OCI-LY1 (cell line): ENCODE data around the gene ADCY2.

Experiments used
- H2AFZ ChIP-seq: fragments of 200-600 bp; sonication (generic), shearing (Covaris generic); 2 replicates; pipeline ENCODE4 v1.6.0; 2014; ENCODE audit warnings: antibody characterized with exemption, mild to moderate bottlenecking, low read length
- H3F3A ChIP-seq: fragments of 200-600 bp; sonication (generic), shearing (Covaris generic); 2 replicates; pipeline ENCODE4 v1.6.0; 2014; ENCODE audit warnings: mild to moderate bottlenecking, antibody characterized with exemption, low read length, moderate library complexity; ENCODE audit not compliant: insufficient read depth
- H3K27ac ChIP-seq: fragments of 200-600 bp; sonication (generic); 2 replicates; pipeline ENCODE4 v1.5.1; 2014; ENCODE audit warnings: low read length, mixed run types, mild to moderate bottlenecking, low read depth; ENCODE audit not compliant: poor library complexity, severe bottlenecking
- H3K27me3 ChIP-seq: fragments of 200-600 bp; sonication (generic); 2 replicates; pipeline ENCODE4 v1.6.0; 2014; ENCODE audit warnings: antibody characterized with exemption, mild to moderate bottlenecking, low read length, moderate library complexity; ENCODE audit not compliant: insufficient read depth
- H3K36me3 ChIP-seq: fragments of 200-600 bp; sonication (generic); 2 replicates; pipeline ENCODE4 v1.6.1; 2014; ENCODE audit warnings: mild to moderate bottlenecking, antibody characterized with exemption, low read length, moderate library complexity, mixed read lengths; ENCODE audit not compliant: insufficient read depth
- H3K4me1 ChIP-seq: fragments of 200-600 bp; sonication (generic); 2 replicates; pipeline ENCODE4 v1.5.1; 2014; ENCODE audit warnings: mild to moderate bottlenecking, low read length, moderate library complexity; ENCODE audit not compliant: insufficient read depth, severe bottlenecking
- H3K4me2 ChIP-seq: fragments of 200-600 bp; sonication (generic), shearing (Covaris generic); 2 replicates; pipeline ENCODE4 v1.6.1; 2014; ENCODE audit warnings: low read length
- H3K4me3 ChIP-seq: fragments of 200-600 bp; sonication (generic); 2 replicates; pipeline ENCODE4 v1.5.1; 2014; ENCODE audit warnings: low read length, low read depth, mild to moderate bottlenecking, mixed read lengths; ENCODE audit not compliant: poor library complexity, severe bottlenecking
- H3K79me2 ChIP-seq: fragments of 200-600 bp; shearing (Covaris generic); 2 replicates; pipeline ENCODE4 v1.6.1; 2016; ENCODE audit warnings: mixed run types, low read length, mixed read lengths; ENCODE audit not compliant: insufficient read depth
- H3K9ac ChIP-seq: fragments of 200-600 bp; sonication (generic), shearing (Covaris generic); 2 replicates; pipeline ENCODE4 v1.6.1; 2014; ENCODE audit warnings: mild to moderate bottlenecking, low read length, mixed read lengths
- H3K9me2 ChIP-seq: fragments of 200-600 bp; sonication (generic), shearing (Covaris generic); 2 replicates; pipeline ENCODE4 v1.6.1; 2014; ENCODE audit warnings: low read depth, mild to moderate bottlenecking, low read length, mixed read lengths
- H3K9me3 ChIP-seq: fragments of 200-600 bp; shearing (Covaris generic); 2 replicates; pipeline ENCODE4 v1.6.1; 2014; ENCODE audit warnings: low read length, mixed read lengths
- H4K20me1 ChIP-seq: fragments of 200-600 bp; sonication (generic), shearing (Covaris generic); 2 replicates; pipeline ENCODE4 v1.6.0; 2016; ENCODE audit warnings: mild to moderate bottlenecking, low read length; ENCODE audit not compliant: insufficient read depth
- CTCF ChIP-seq: fragments of 200-600 bp; sonication (generic), shearing (Covaris generic); IDR thresholded peaks from 2 replicates; pipeline ENCODE4 v1.5.1; 2017; ENCODE audit warnings: mild to moderate bottlenecking, antibody characterized with exemption, low read length, moderate library complexity, mixed read lengths
- EZH2 ChIP-seq: fragments of 200-600 bp; sonication (generic), shearing (Covaris generic); IDR thresholded peaks from 2 replicates; pipeline ENCODE4 v1.8.0; 2017; ENCODE audit warnings: borderline replicate concordance, mixed run types, mild to moderate bottlenecking, antibody characterized with exemption, low read length, moderate library complexity, mixed read lengths

The ADCY2 gene

DNA sequence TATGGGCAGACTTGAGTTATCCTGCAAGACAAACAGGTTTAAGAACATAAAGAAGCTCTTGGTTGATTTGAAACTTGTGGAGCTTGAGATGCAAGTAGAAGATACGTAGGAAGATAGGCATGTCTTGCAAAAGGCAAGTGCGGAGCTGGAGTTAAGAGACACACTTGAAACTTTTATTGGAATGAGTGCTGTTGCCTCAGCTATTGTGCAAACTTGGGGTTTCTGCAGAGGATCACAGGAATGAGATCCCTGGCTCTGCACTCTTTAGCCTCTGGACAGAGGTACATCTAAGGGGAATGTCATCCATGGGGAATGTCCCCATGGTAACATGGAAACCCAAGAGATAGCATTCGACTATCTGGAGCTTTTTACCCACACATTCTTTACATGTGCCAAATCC is 121.1 kb downstream of the ADCY2 start:
- TF ChIP-seq EZH2 (no peak), CTCF (no peak)
- Histone ChIP-seq H3K4me1 (no peaks in the 10 kb centered on the region), H3K9me3 (no peaks in the 10 kb centered on the region), H3K36me3 (no peaks in the 10 kb centered on the region), H3K9ac (no peak overlapping the region), H4K20me1 (no peaks in the 10 kb centered on the region), H3F3A (no peaks in the 10 kb centered on the region), H3K4me3 (no peak overlapping the region), H3K4me2 (no peak overlapping the region), H3K27ac (no peak overlapping the region), H3K27me3 (no peaks in the 10 kb centered on the region), H3K9me2 (no peaks in the 10 kb centered on the region), H3K79me2 (no peaks in the 10 kb centered on the region), H2AFZ (no peak overlapping the region)

GRCh38 chr5:7518947-7519560 is 123.1 kb downstream of the ADCY2 start:
- Histone ChIP-seq H3K9me2 (no peaks in the 10 kb centered on the region), H3K27me3 (no peaks in the 10 kb centered on the region), H3K4me3 (no peak overlapping the region), H3K4me1 (no peaks in the 10 kb centered on the region), H3K79me2 (no peaks in the 10 kb centered on the region), H3F3A (no peaks in the 10 kb centered on the region), H3K27ac (no peak overlapping the region), H3K9ac (no peak overlapping the region), H3K36me3 (no peaks in the 10 kb centered on the region), H2AFZ (no peak overlapping the region), H3K4me2 (no peak overlapping the region), H4K20me1 (no peaks in the 10 kb centered on the region), H3K9me3 (no peaks in the 10 kb centered on the region)
- TF ChIP-seq EZH2 (no peak), CTCF (peak; percentile 30; the same call in 1 of the 2 replicates)

DNA sequence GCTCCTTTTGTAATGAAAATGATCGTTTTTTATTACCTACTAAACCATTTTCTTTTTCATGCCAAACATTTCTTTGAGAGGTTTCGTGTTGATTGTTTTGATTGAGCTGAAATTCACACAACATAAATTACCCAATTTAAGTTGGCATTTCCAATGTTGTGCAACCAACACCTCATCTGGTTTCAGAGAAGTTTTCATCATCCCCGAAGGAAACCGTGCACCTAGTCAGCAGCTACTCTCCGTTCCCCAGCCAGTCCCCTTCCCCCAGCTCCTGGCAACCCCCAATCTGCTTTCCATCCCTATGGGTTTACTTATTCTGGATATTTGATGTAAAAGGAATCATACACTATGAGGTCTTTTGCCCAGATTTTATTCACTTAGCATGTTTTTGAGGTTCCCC is 123.6 kb downstream of the ADCY2 start:
- no peaks in the 10 kb centered on the region for H4K20me1 ChIP-seq
- H3K4me1 ChIP-seq, result no peaks in the 10 kb centered on the region
- no peak overlapping the region for H3K27ac ChIP-seq
- H3K27me3 ChIP-seq, result no peaks in the 10 kb centered on the region
- no peaks in the 10 kb centered on the region for H3K9me3 ChIP-seq
- no peak overlapping the region for H3K4me2 ChIP-seq
- no peak overlapping the region for H3K9ac ChIP-seq
- TF ChIP-seq EZH2 (no peak), CTCF (no peak)
- H3K9me2 ChIP-seq, result no peaks in the 10 kb centered on the region
- H3K36me3 ChIP-seq, result no peaks in the 10 kb centered on the region
- H3K79me2 ChIP-seq, result no peaks in the 10 kb centered on the region
- H3K4me3 ChIP-seq, result no peak overlapping the region
- H2AFZ ChIP-seq, result no peak overlapping the region
- H3F3A ChIP-seq, result no peaks in the 10 kb centered on the region
